Fibroblast of lung (primary cell): ENCODE measurements around the gene PEX10.

Source experiments
- CTCF ChIP-seq, 2 donors: IDR thresholded peaks in 1 of 2; conservative IDR thresholded peaks in 1 of 2; 1 replicate in 1 of 2; 2 replicates in 1 of 2; pipeline ENCODE4 v1.5.1; 2011 to 2012; ENCODE audit warnings: low read length in 2 of 2, control low read depth in 1 of 2, inconsistent platforms in 1 of 2, low read depth in 1 of 2, mild to moderate bottlenecking in 1 of 2
- EZH2 ChIP-seq: IDR thresholded peaks from 2 replicates; pipeline ENCODE4 v1.5.1; 2012; ENCODE audit warnings: low read length, control low read depth, mild to moderate bottlenecking; ENCODE audit errors: missing control alignments

- peak; percentile 40 to 63 for TF ChIP-seq CTCF (conservative IDR thresholded peaks at IDR 0.05 in 1 of 2, IDR thresholded peaks at IDR 0.05 in 1 of 2; ENCODE audit: low read depth in 1 of 2, low read length in 2 of 2)
- TF ChIP-seq EZH2: no peak
These were observed 29.6 kb downstream of the PEX10 start for GRCh38 chr1:2382621-2383361.
